Caco-2 (cell line): ENCODE measurements around the gene CHERP. TPM values are rescaled to one million over a fixed set of nuclear protein-coding genes. Genes with fewer than 3 reads are reported as not detected.

ENCODE experiments used
- BruUV-seq: library from RNA; stranded (reverse); fragments of 400-500 nt; replicated peaks from 2 replicates; lab custom pipeline; 2021; lab: Mats Ljungman, UMichigan
- CTCF ChIA-PET: fragments of 300-600 bp; sonication (Branson Sonifier 250); formaldehyde crosslinking; loops from one replicate; lab custom pipeline; 2022; ENCODE audit warnings: antibody characterized with exemption; lab: Charles Lee
- POLR2A ChIA-PET: fragments of 300-600 bp; sonication (Branson Sonifier 250); formaldehyde crosslinking; loops from one replicate; lab custom pipeline; 2022; ENCODE audit warnings: antibody characterized with exemption; lab: Charles Lee
- DNase-seq, 2 experiments: peaks; one replicate each; pipeline versions ENCODE4 v3.0.0 to v3.0.0-alpha.2; 2020 to 2022
- H3K27me3 ChIP-seq: replicated peaks from 2 replicates; pipeline ENCODE4 v1.6.0; 2011; ENCODE audit warnings: low read length; ENCODE audit not compliant: control insufficient read depth, insufficient read depth
- H3K36me3 ChIP-seq: 2 replicates; pipeline ENCODE4 v1.5.1; 2011; ENCODE audit warnings: low read length; ENCODE audit not compliant: control insufficient read depth, insufficient read depth
- H3K4me1 ChIP-seq: fragments of 250-450 bp; sonication (Bioruptor Pico); 2 replicates; pipeline ENCODE4 v1.5.1; 2020; ENCODE audit warnings: mild to moderate bottlenecking
- H3K4me3 ChIP-seq: 2 replicates; pipeline ENCODE4 v1.5.1; 2011; ENCODE audit warnings: low read depth, mild to moderate bottlenecking, control low read depth, low read length
- H3K9me3 ChIP-seq: fragments of 250-450 bp; sonication (Bioruptor Pico); 2 replicates; pipeline ENCODE4 v1.5.1; 2020; ENCODE audit warnings: mild to moderate bottlenecking, moderate library complexity
- H3K27ac Mint-ChIP-seq: one replicate; pipeline ENCODE4 v1.8.0; 2022; ENCODE audit warnings: mixed read lengths; ENCODE audit not compliant: unreplicated experiment
- H3K27me3 Mint-ChIP-seq: one replicate; pipeline ENCODE4 v1.8.0; 2022; ENCODE audit warnings: mixed read lengths; ENCODE audit not compliant: insufficient read depth, unreplicated experiment
- H3K36me3 Mint-ChIP-seq: one replicate; pipeline ENCODE4 v1.8.0; 2022; ENCODE audit warnings: mild to moderate bottlenecking, mixed read lengths; ENCODE audit not compliant: insufficient read depth, unreplicated experiment
- H3K4me1 Mint-ChIP-seq: one replicate; pipeline ENCODE4 v1.8.0; 2022; ENCODE audit warnings: low read depth, mixed read lengths; ENCODE audit not compliant: unreplicated experiment
- H3K4me3 Mint-ChIP-seq: one replicate; pipeline ENCODE4 v1.8.0; 2022; ENCODE audit warnings: mild to moderate bottlenecking, moderate library complexity, mixed read lengths; ENCODE audit not compliant: unreplicated experiment
- H3K9me3 Mint-ChIP-seq: one replicate; pipeline ENCODE4 v1.8.0; 2022; ENCODE audit warnings: mixed read lengths; ENCODE audit not compliant: unreplicated experiment
- CTCF ChIP-seq, 2 experiments: fragments of 200-600 bp in 1 of 2; IDR thresholded peaks; 1 replicate in 1 of 2; 2 replicates in 1 of 2; pipeline versions ENCODE4 v1.5.1 to v1.8.0; 2011 to 2022; ENCODE audit warnings: antibody characterized with exemption in 1 of 2, control low read depth in 1 of 2, inconsistent platforms in 1 of 2, low read depth in 1 of 2, low read length in 1 of 2, mild to moderate bottlenecking in 1 of 2, moderate library complexity in 1 of 2; ENCODE audit not compliant: insufficient read depth in 1 of 2, severe bottlenecking in 1 of 2, unreplicated experiment in 1 of 2
- intact Hi-C: fragments of 100-400 bp; cut with micrococcal nuclease; formaldehyde crosslinking; loops from one replicate; pipeline ENCODE4 v1.10.0; 2022; ENCODE audit not compliant: unreplicated experiment
- total RNA-seq: library from RNA; stranded (reverse); gene quantifications from 2 replicates; pipeline ENCODE4 v1.2.3, GENCODE V29; 2022

CHERP gene
- total RNA-seq, 1 experiment from 2014 or later: 66.1 TPM

GRCh38 chr19:16504271-16504670 is 38.0 kb downstream of the CHERP start:
- no peaks in the 10 kb centered on the region for H3K27me3 Mint-ChIP-seq
- no peaks in the 10 kb centered on the region for H3K4me1 Mint-ChIP-seq
- intact Hi-C loops: no loop called here
- H3K4me3 Mint-ChIP-seq: no peak overlapping the region
- no peaks in the 10 kb centered on the region for H3K27me3 ChIP-seq
- H3K36me3 Mint-ChIP-seq: peaks cover 13% of the 10 kb centered on the region
- CTCF ChIA-PET: no interaction called here
- H3K27ac Mint-ChIP-seq: no peak overlapping the region
- no peaks in the 10 kb centered on the region for H3K4me1 ChIP-seq
- no peaks in the 10 kb centered on the region for H3K9me3 ChIP-seq
- POLR2A ChIA-PET: no interaction called here
- H3K4me3 ChIP-seq: no peak overlapping the region
- no peaks in the 10 kb centered on the region for H3K9me3 Mint-ChIP-seq
- DNase-seq: no peak
- BruUV-seq: no TSS peak
- TF ChIP-seq CTCF (IDR thresholded peaks at IDR 0.05; ENCODE audit: insufficient read depth in 1 of 2, low read depth in 1 of 2, low read length in 1 of 2, severe bottlenecking in 1 of 2, unreplicated experiment in 1 of 2): no peak
- H3K36me3 ChIP-seq: no peaks in the 10 kb centered on the region

- H3K4me1 ChIP-seq: peaks cover 14% of the 10 kb centered on the region; the same call in 1 of the 2 replicates
- no peaks in the 10 kb centered on the region for H3K27me3 ChIP-seq
- no peak for TF ChIP-seq CTCF (IDR thresholded peaks at IDR 0.05; ENCODE audit: insufficient read depth in 1 of 2, low read depth in 1 of 2, low read length in 1 of 2, severe bottlenecking in 1 of 2, unreplicated experiment in 1 of 2)
- Mint-ChIP-seq H3K9me3 (no peaks in the 10 kb centered on the region), H3K27me3 (no peaks in the 10 kb centered on the region), H3K36me3 (no peaks in the 10 kb centered on the region), H3K4me3 (peak overlapping the region; percentile 91), H3K27ac (no peak overlapping the region), H3K4me1 (no peaks in the 10 kb centered on the region)
- POLR2A ChIA-PET: interaction anchor here (0.6 kb wide), 1 partner anchor 44 kb away, joined by 3 read pairs; no protein-coding TSS in a partner anchor
- intact Hi-C loops: loop anchor here (2.0 to 10.0 kb wide), 2 partner anchors 25 to 53 kb away; no protein-coding TSS in a partner anchor
- no peak overlapping the region for H3K4me3 ChIP-seq
- no TSS peak for BruUV-seq
- H3K36me3 ChIP-seq: no peaks in the 10 kb centered on the region
- CTCF ChIA-PET: no interaction called here
- no peak for DNase-seq
- no peaks in the 10 kb centered on the region for H3K9me3 ChIP-seq
Observed at GRCh38 chr19:16497837-16498236, 44.4 kb downstream of the CHERP start.

DNA sequence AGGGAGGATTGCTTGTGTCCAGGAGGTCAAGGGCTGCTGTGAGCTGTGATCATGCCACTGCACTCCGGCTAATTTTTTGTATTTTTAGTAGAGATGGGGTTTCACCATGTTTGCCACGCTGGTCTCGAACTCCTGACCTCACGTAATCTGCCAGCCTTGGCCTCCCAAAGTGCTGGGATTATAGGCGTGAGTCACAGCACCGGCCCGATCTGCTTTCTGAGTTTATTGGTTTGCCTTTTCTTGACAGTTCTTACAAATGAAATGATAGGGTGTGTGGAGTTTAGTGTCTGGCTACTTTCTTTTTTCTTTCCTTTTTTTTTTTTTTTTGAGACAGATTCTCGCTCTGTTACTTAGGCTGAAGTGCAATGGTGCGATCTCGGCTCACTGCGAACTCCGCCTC is 45.2 kb downstream of the CHERP start:
- ChIA-PET CTCF (no interaction called here), POLR2A (interaction anchor here (0.6 kb wide), 1 partner anchor 131 kb away, joined by 3 read pairs; the partner anchor contains the start of gene MED26)
- DNase-seq: no peak
- peaks cover 18% of the 10 kb centered on the region for H3K4me1 ChIP-seq
- no TSS peak for BruUV-seq
- no peaks in the 10 kb centered on the region for H3K9me3 ChIP-seq
- intact Hi-C loops: loop anchor here (2.0 to 10.0 kb wide), 2 partner anchors 24 to 52 kb away; no protein-coding TSS in a partner anchor
- H3K27me3 ChIP-seq: no peaks in the 10 kb centered on the region
- peak overlapping the region; percentile 82 for H3K27ac Mint-ChIP-seq
- TF ChIP-seq CTCF (IDR thresholded peaks at IDR 0.05; ENCODE audit: insufficient read depth in 1 of 2, low read depth in 1 of 2, low read length in 1 of 2, severe bottlenecking in 1 of 2, unreplicated experiment in 1 of 2): no peak
- no peaks in the 10 kb centered on the region for H3K27me3 Mint-ChIP-seq
- H3K9me3 Mint-ChIP-seq: no peaks in the 10 kb centered on the region
- H3K4me1 Mint-ChIP-seq: no peaks in the 10 kb centered on the region
- peak overlapping the region; percentile 61 for H3K4me3 ChIP-seq
- peak overlapping the region; percentile 91 for H3K4me3 Mint-ChIP-seq
- no peaks in the 10 kb centered on the region for H3K36me3 ChIP-seq
- no peaks in the 10 kb centered on the region for H3K36me3 Mint-ChIP-seq
